GM19035 (cell line): ENCODE measurements around the gene LARP4.
"Not testable (repeated sequence)": the region's sequence is repeated elsewhere in the genome, so short reads cannot be mapped to it uniquely, and the experiment has no call there.

Source experiments
- ATAC-seq: cut with Tn5 transposase; IDR thresholded peaks from one replicate; pipeline ENCODE4 v1.9.1; 2021; ENCODE audit not compliant: unreplicated experiment

The LARP4 gene

GRCh38 chr12:50477241-50477832 is 76.7 kb downstream of the LARP4 start:
- no peak for ATAC-seq

DNA sequence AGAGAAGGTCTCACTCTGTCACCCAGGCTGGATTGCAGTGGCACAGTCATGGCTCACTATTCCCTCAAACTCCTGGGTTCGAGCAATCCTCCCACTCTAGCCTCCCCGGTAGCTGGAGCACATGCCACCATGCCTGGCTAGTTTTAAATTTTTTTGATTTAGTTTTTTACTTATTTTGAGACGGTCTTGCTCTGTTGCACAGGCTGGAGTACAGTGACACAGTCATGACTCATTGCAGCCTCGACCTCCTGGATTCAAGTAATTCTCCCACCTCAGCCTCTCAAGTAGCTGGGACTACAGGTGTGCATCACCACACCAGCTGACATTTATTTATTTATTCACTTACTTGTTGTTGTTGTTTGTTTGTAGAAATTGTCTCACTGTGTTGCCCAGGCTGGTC is 81.9 kb downstream of the LARP4 start:
- ATAC-seq, result no peak

- no peak for ATAC-seq
These were observed 82.8 kb downstream of the LARP4 start for GRCh38 chr12:50483488-50483887.

DNA sequence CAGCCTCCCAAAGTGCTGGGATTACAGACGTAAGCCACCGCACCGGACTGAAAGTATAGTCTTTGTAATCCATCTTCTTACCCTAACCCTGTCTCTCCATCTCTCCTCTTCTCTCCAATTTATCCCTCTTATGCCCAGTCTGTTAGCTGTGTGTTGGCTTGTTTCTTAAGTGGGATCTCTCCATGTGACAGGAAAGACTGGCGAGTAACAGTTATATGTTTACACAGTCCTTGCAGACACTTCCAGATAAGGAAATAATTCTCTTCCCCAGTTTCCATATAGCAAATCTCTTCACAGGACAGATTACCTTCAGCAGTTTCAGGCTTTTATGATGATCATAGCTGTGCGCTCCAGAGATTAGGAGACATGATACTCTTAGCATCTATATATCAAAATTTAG is 88.1 kb downstream of the LARP4 start:
- ATAC-seq, result no peak

DNA sequence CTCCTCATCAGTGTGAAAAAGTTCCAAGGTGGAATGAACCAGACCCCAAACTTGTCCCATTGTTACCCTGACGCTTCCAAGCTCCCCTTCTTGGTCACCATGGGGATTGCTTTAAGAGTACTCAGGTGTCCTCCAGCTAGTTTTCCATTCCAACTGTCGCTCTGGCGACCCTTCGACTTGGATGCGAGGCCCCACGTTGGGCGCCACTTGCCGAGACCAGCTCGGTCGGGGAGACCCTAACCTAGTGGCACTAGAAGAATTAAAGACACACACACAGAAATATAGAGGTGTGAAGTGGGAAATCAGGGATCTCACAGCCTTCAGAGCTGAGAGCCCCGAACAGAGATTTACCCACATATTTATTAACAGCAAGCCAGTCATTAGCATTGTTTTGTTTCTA is 97.4 kb downstream of the LARP4 start:
- ATAC-seq, result not testable (repeated sequence)

DNA sequence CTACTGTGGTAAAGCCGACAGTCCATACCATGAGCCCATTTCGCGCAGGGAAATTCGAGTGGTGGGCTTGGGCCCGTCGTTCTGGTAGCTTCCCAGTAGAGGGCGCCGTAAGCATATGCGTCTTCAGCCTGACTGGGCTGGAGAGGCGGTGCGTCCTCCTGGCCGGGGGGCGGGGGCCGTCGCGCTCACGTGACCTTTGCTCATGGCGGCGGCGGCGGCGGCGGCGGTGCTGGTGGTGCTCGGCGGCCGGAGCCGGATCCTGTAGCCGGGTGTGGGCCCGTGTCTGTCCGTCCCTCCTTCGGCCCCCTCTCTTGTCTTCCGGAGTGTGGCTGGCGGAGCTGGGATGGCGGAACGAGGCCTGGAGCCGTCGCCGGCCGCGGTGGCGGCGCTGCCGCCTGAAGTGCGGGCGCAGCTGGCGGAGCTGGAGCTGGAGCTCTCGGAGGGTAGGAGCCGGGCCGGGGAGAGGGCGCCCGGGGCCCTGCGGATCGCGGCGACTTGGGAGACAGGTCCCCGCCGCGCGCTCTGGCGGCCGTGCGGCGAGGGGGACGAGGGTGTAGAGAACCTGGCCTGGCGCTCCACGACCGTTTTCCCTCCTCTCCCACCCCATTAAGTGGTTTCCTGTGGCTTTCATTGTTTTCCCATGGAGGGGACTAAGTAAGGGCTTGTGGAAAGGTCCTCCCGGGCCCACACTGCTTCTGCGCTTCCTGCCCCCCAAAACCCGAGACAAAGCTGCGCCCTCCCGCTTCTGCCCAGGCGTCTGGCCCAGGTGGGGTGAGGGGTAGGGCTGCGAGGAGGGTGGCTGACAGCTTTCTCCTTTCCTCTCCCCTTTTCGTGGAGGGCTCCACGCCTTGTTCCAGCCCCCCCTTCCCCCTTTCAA is 104.4 kb downstream of the LARP4 start, which contains the start of gene DIP2B:
Gene DIP2B (plus strand): TSS at position 188 of the 877 bp plus-strand sequence. CDS start 156 bp downstream, at position 344.
- ATAC-seq, result peak; percentile 85

GRCh38 chr12:50505675-50506530 is 105.2 kb downstream of the LARP4 start:
- ATAC-seq, result peak; percentile 5

DNA sequence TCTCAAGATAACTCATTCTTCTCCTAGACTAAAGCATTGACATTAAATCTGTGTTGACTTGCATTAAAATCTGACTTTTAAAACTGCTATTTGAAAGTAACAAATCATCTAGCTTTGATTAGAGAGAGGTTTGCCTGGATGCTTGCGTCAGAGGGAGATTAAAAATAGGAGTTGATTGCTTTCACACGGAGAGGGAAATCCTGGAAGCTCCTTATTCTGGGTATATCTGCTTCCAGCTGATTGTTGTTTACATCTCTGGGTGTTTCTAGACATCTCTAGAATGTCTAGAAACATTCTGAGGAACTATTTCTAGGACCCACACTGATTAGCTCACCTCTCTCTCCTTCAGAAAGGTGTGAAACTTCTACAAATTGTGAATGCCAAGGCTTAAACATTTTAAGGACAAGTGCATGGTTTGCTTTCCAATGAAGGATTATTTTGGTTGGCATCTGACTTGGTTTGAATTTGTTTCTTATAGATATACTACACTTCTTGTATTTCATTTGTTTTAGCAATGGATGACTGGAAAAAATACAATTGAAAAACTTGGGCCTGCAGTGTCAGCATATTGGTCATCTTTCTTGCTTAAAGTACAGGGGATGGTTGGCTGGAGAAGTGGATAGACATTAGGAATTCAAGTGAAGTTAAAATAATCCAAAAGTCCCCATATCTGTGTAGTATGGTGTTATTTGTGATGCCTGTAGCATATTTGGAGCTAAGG is 106.2 kb downstream of the LARP4 start:
- ATAC-seq, result no peak

DNA sequence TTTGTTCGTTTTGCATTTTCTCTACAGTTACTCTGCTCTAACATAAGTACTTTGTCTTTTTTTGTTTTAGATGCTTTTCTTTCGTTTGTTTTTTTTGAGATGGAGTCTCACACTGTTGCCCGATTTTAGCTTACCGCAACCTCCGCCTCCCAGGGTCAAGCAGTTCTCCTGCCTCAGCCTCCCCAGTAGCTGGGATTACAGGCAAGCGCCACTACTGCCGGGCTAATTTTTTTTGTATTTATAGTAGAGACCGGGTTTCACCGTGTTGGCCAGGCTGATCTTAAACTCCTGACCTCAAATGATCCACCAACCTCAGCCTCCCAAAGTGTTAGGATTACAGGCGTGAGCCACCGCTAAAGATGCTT is 106.8 kb downstream of the LARP4 start:
- ATAC-seq, result no peak

DNA sequence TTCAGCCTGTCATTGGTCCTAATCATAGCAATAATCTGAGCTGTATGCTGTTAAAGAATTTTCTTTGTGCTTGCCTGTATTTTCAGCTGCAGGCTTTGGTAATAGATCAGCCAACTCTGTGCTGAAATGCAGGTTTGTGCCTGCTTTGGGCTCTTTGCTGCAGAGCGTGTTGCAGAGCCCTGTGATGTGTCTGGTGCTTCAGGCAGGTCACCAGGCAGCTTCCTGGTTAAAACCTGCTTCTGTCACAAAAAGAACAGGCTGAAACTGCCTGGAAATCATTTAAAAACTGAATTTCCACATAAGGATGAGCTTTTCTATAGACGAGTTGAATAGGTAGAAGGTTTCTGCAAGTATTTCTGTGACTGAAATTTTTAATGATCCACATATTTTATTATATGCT is 107.2 kb downstream of the LARP4 start:
- no peak for ATAC-seq

DNA sequence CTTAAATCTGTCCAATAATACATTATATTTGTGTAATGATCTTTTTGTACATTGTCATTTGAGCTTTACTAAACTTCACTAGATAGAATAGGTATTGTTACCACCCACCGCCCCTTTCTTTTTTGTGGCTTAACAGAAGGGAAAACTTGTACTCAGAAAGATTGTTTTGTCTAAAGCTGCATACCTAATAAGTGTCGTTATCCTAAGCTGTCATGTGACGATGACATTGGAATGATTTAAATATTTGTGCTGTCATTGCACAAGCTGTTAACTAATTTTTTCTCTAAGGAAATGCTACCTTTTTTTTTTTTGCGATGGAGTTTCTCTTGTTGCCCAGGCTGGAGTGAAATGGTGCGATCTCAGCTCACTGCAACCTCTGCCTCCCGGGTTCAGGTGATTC is 107.7 kb downstream of the LARP4 start:
- ATAC-seq, result no peak

GRCh38 chr12:50508970-50509663 is 108.4 kb downstream of the LARP4 start:
- no peak for ATAC-seq

DNA sequence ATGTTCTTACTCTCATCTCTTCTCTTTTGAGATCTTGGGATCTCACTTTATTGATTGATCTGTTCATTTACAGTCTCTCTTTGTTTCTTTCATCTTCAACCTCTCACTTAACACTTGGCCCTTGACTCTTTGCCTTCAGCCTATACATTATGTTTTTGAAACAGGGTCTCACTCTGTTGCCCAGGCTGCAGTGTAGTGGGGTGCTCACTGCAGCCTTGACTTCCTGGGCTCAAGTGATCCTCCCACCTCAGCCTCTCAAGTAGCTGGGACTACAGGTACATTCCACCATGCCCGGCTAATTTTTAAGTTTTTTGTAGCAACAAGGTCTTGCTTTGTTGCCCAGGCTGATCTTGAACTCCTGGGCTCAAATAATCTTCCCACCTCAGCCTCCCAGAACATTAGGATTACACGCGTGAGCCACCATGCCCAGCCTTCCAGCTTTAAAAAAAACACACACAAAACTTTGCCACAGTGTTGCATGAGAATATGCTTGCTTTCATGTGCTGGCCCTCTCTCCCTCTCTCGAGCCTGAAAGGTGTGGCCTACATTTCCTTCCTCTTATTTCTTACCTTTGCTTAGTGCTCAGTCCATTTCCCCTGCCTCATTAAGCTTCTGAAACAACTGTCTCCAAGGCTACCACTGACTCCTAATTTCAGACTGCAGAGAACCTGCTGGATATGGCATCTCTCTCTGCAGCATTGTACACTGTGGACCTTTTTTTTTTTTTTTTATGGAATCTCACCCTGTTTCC is 114.0 kb downstream of the LARP4 start:
- ATAC-seq, result no peak

DNA sequence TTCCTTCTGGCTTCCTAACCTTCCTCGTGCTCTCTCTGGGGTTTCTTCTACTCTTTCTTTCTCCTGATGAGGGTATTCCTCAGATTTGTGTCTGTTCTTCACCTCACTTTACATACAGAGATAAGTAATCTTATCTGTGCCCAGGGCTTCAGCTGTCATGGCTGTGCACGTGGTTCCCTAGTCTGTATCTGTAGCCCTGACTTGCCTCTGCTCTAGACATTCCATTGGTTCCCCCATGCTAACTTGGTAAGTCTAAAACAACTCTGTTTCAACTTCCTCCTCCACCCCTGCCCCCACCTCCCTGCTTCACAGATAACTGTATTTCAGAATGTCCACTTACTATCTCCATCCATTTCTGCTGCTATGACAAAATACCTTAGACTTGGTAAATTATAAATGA is 114.9 kb downstream of the LARP4 start:
- ATAC-seq, result no peak

GRCh38 chr12:50517421-50518048 is 116.8 kb downstream of the LARP4 start:
- ATAC-seq, result peak; percentile 56

DNA sequence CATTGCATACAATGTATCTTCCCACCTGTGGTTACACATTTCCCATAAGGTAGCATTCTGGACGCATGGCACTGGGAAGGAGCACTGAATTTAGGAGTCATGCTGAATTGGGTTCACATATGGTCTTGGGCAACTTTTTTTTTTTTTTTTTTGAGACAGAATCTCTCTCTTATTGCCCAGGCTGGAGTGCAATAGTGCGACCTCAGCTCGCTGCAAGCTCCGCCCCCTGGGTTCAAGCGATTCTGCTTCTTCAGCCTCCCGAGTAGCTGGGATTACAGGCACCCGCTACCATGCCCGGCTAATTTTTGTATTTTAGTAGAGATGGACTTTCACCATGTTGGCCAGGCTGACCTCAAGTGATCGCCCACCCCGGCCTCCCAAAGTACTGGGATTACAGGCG is 117.4 kb downstream of the LARP4 start:
- no peak for ATAC-seq

GRCh38 chr12:50519353-50519752 is 118.7 kb downstream of the LARP4 start:
- ATAC-seq, result no peak

GRCh38 chr12:50520416-50521207 is 119.9 kb downstream of the LARP4 start:
- ATAC-seq, result no peak
